Osteocyte (in vitro differentiated cells): ENCODE data around the gene MYLK3. TPM values are rescaled to one million over a fixed set of nuclear protein-coding genes. Genes with fewer than 3 reads are reported as not detected.

Source experiments
- DNase-seq: peaks from one replicate; pipeline ENCODE4 v3.0.0; 2021; ENCODE audit warnings: mixed read lengths; ENCODE audit not compliant: unreplicated experiment; ENCODE audit errors: extremely low spot score
- H3K27ac Mint-ChIP-seq: one replicate; pipeline ENCODE4 v1.8.0; 2021; ENCODE audit warnings: mild to moderate bottlenecking, mixed read lengths; ENCODE audit not compliant: unreplicated experiment
- H3K27me3 Mint-ChIP-seq: one replicate; pipeline ENCODE4 v1.8.0; 2021; ENCODE audit warnings: mixed read lengths; ENCODE audit not compliant: unreplicated experiment
- H3K36me3 Mint-ChIP-seq: one replicate; pipeline ENCODE4 v1.8.0; 2021; ENCODE audit warnings: mixed read lengths; ENCODE audit not compliant: unreplicated experiment
- H3K4me1 Mint-ChIP-seq: one replicate; pipeline ENCODE4 v1.8.0; 2021; ENCODE audit warnings: mixed read lengths; ENCODE audit not compliant: unreplicated experiment
- H3K4me3 Mint-ChIP-seq: one replicate; pipeline ENCODE4 v1.8.0; 2021; ENCODE audit warnings: mild to moderate bottlenecking, moderate library complexity, mixed read lengths; ENCODE audit not compliant: unreplicated experiment
- H3K9me3 Mint-ChIP-seq: one replicate; pipeline ENCODE4 v1.8.0; 2021; ENCODE audit warnings: mixed read lengths; ENCODE audit not compliant: unreplicated experiment
- CTCF ChIP-seq: fragments of 200-600 bp; sonication (generic); IDR thresholded peaks from 2 replicates; pipeline ENCODE4 v1.5.0; 2021; ENCODE audit warnings: antibody characterized with exemption, mild to moderate bottlenecking, moderate library complexity
- total RNA-seq: library from RNA; stranded (reverse); gene quantifications from 2 replicates; pipeline ENCODE4 v1.2.1, GENCODE V29; 2021

Gene MYLK3
- total RNA-seq, 1 donor from 2014 or later = 0.24 TPM

GRCh38 chr16:46728806-46729205 is 19.3 kb downstream of the MYLK3 start:
- no peak overlapping the region for H3K27ac Mint-ChIP-seq
- no peaks in the 10 kb centered on the region for H3K36me3 Mint-ChIP-seq
- H3K4me1 Mint-ChIP-seq = peaks cover 6% of the 10 kb centered on the region
- no peak for TF ChIP-seq CTCF
- no peaks in the 10 kb centered on the region for H3K27me3 Mint-ChIP-seq
- DNase-seq = no peak
- H3K9me3 Mint-ChIP-seq = peaks cover 4% of the 10 kb centered on the region
- H3K4me3 Mint-ChIP-seq = no peak overlapping the region

GRCh38 chr16:46727630-46728029 is 20.5 kb downstream of the MYLK3 start:
- no peak overlapping the region for H3K27ac Mint-ChIP-seq
- peaks cover 4% of the 10 kb centered on the region for H3K9me3 Mint-ChIP-seq
- H3K4me3 Mint-ChIP-seq = no peak overlapping the region
- peaks cover 6% of the 10 kb centered on the region for H3K4me1 Mint-ChIP-seq
- TF ChIP-seq CTCF = no peak
- H3K36me3 Mint-ChIP-seq = no peaks in the 10 kb centered on the region
- no peaks in the 10 kb centered on the region for H3K27me3 Mint-ChIP-seq
- no peak for DNase-seq

- peaks cover 6% of the 10 kb centered on the region for H3K4me1 Mint-ChIP-seq
- no peak overlapping the region for H3K27ac Mint-ChIP-seq
- H3K9me3 Mint-ChIP-seq = peaks cover 4% of the 10 kb centered on the region
- H3K4me3 Mint-ChIP-seq = no peak overlapping the region
- no peaks in the 10 kb centered on the region for H3K27me3 Mint-ChIP-seq
- no peak for TF ChIP-seq CTCF
- H3K36me3 Mint-ChIP-seq = no peaks in the 10 kb centered on the region
- DNase-seq = peak; percentile 65
These were observed 21.0 kb downstream of the MYLK3 start for GRCh38 chr16:46727184-46727583.

GRCh38 chr16:46721885-46722284 is 26.3 kb downstream of the MYLK3 start:
- DNase-seq = peak; percentile 65

GRCh38 chr16:46720619-46721018 is 27.5 kb downstream of the MYLK3 start:
- H3K27ac Mint-ChIP-seq = no peak overlapping the region
- DNase-seq = peak; percentile 67
- H3K27me3 Mint-ChIP-seq = no peaks in the 10 kb centered on the region
- no peak overlapping the region for H3K4me3 Mint-ChIP-seq
- peaks cover 4% of the 10 kb centered on the region for H3K9me3 Mint-ChIP-seq
- H3K36me3 Mint-ChIP-seq = no peaks in the 10 kb centered on the region
- no peaks in the 10 kb centered on the region for H3K4me1 Mint-ChIP-seq
- TF ChIP-seq CTCF = no peak

More at GRCh38 chr16:46721885-46722284, 26.3 kb downstream of the MYLK3 start:
- no peak for TF ChIP-seq CTCF
- H3K36me3 Mint-ChIP-seq = no peaks in the 10 kb centered on the region
- no peak overlapping the region for H3K4me3 Mint-ChIP-seq
- no peaks in the 10 kb centered on the region for H3K4me1 Mint-ChIP-seq
- peaks cover 4% of the 10 kb centered on the region for H3K9me3 Mint-ChIP-seq
- H3K27me3 Mint-ChIP-seq = no peaks in the 10 kb centered on the region
- H3K27ac Mint-ChIP-seq = no peak overlapping the region
